Sigmoid colon (tissue), 4 donors: ENCODE results near the gene CHCHD10.

Experiments used
- CTCF ChIP-seq, 4 experiments: fragments of 450-650 bp in 3 of 4; fragments of 200-600 bp in 1 of 4; IDR thresholded peaks; one replicate each; pipeline ENCODE4 v1.5.1; 2016 to 2019; ENCODE audit warnings: antibody characterized with exemption in 4 of 4, mild to moderate bottlenecking in 3 of 4, moderate library complexity in 2 of 4
- EP300 ChIP-seq, 4 donors: sonication (generic); formaldehyde crosslinking; IDR thresholded peaks; one replicate each; pipeline ENCODE4 v1.6.1; 2017; ENCODE audit warnings: antibody characterized with exemption in 4 of 4
- POLR2A ChIP-seq, 2 donors: fragments of 450-650 bp; IDR thresholded peaks; one replicate each; pipeline ENCODE4 v1.6.1; 2016; ENCODE audit warnings: antibody characterized with exemption in 2 of 2, mild to moderate bottlenecking in 2 of 2, moderate library complexity in 2 of 2
- POLR2AphosphoS5 ChIP-seq, 4 donors: sonication (generic); formaldehyde crosslinking; IDR thresholded peaks; one replicate each; pipeline ENCODE4 v1.6.1; 2017; ENCODE audit warnings: antibody characterized with exemption in 4 of 4

GRCh38 chr22:23763954-23764353 is 3.8 kb downstream of the CHCHD10 start:
- TF ChIP-seq CTCF (IDR thresholded peaks at IDR 0.05) (no peak), POLR2A (IDR thresholded peaks at IDR 0.05) (no peak), POLR2AphosphoS5 (IDR thresholded peaks at IDR 0.05) (no peak), EP300 (IDR thresholded peaks at IDR 0.05) (no peak)
